ENCODE data around the gene KRTAP5-10.
"Not testable (repeated sequence)": the region's sequence is repeated elsewhere in the genome, so short reads cannot be mapped to it uniquely, and the experiment has no call there.

The KRTAP5-10 gene

GRCh38 chr11:71554996-71555395, 10.4 kb upstream of the KRTAP5-10 start:
- in situ Hi-C loops (cut with MboI; ENCODE audit: low sequenced_read_pairs) = no loop called here
- DNase-seq (ENCODE audit: low spot score in 2 of 2) = no peak
- Histone ChIP-seq H3K27me3 (ENCODE audit: low read depth) (no peaks in the 10 kb centered on the region), H3K36me3 (replicated peaks) (no peaks in the 10 kb centered on the region), H3K9me3 (no peaks in the 10 kb centered on the region), H3K4me1 (no peaks in the 10 kb centered on the region), H3K4me3 (no peak overlapping the region)

- Histone ChIP-seq H3K27me3 (ENCODE audit: low read depth) (no peaks in the 10 kb centered on the region), H3K4me1 (no peaks in the 10 kb centered on the region), H3K9me3 (no peaks in the 10 kb centered on the region), H3K36me3 (replicated peaks) (no peaks in the 10 kb centered on the region), H3K4me3 (no peak overlapping the region)
- no peak for DNase-seq (ENCODE audit: low spot score in 2 of 2)
- in situ Hi-C loops (cut with MboI; ENCODE audit: low sequenced_read_pairs) = no loop called here
Measured at GRCh38 chr11:71555508-71555907, 9.9 kb upstream of the KRTAP5-10 start.

- Histone ChIP-seq H3K27me3 (ENCODE audit: low read depth) (no peaks in the 10 kb centered on the region), H3K36me3 (replicated peaks) (no peaks in the 10 kb centered on the region), H3K9me3 (no peaks in the 10 kb centered on the region), H3K4me1 (no peaks in the 10 kb centered on the region), H3K4me3 (no peak overlapping the region)
- DNase-seq (ENCODE audit: low spot score in 2 of 2) = no peak
- in situ Hi-C loops (cut with MboI; ENCODE audit: low sequenced_read_pairs) = no loop called here
Measured at GRCh38 chr11:71556018-71556417, 9.3 kb upstream of the KRTAP5-10 start.

- Histone ChIP-seq H3K36me3 (replicated peaks) (no peaks in the 10 kb centered on the region), H3K9me3 (no peaks in the 10 kb centered on the region; the same call in 1 of the 2 replicates), H3K4me3 (no peak overlapping the region), H3K4me1 (no peaks in the 10 kb centered on the region), H3K27me3 (ENCODE audit: low read depth) (peaks cover 7% of the 10 kb centered on the region; the same call in 1 of the 2 replicates)
- in situ Hi-C loops (cut with MboI; ENCODE audit: low sequenced_read_pairs) = no loop called here
- no peak for DNase-seq (ENCODE audit: low spot score in 2 of 2)
Measured at GRCh38 chr11:71557257-71557656, 8.1 kb upstream of the KRTAP5-10 start.

- no peaks in the 10 kb centered on the region for H3K4me1 ChIP-seq
- no peak overlapping the region for H3K4me3 ChIP-seq
- H3K36me3 ChIP-seq (replicated peaks) = no peaks in the 10 kb centered on the region
- peaks cover 23% of the 10 kb centered on the region for H3K27me3 ChIP-seq (ENCODE audit: low read depth)
- no peak for DNase-seq (ENCODE audit: low spot score in 2 of 2)
- in situ Hi-C loops (cut with MboI; ENCODE audit: low sequenced_read_pairs) = no loop called here
- no peaks in the 10 kb centered on the region; the same call in 1 of the 2 replicates for H3K9me3 ChIP-seq
Measured at GRCh38 chr11:71558996-71559395, 6.4 kb upstream of the KRTAP5-10 start.

- no peaks in the 10 kb centered on the region for H3K4me1 ChIP-seq
- H3K4me3 ChIP-seq = no peak overlapping the region
- no peak for DNase-seq (ENCODE audit: low spot score in 2 of 2)
- H3K9me3 ChIP-seq = no peaks in the 10 kb centered on the region; the same call in 1 of the 2 replicates
- in situ Hi-C loops (cut with MboI; ENCODE audit: low sequenced_read_pairs) = no loop called here
- H3K36me3 ChIP-seq (replicated peaks) = no peaks in the 10 kb centered on the region
- H3K27me3 ChIP-seq (ENCODE audit: low read depth) = peaks cover 24% of the 10 kb centered on the region
Measured at GRCh38 chr11:71562120-71562519, 3.2 kb upstream of the KRTAP5-10 start.

- in situ Hi-C loops (cut with MboI; ENCODE audit: low sequenced_read_pairs) = no loop called here
- H3K4me3 ChIP-seq = no peak overlapping the region
- peaks cover 24% of the 10 kb centered on the region for H3K27me3 ChIP-seq (ENCODE audit: low read depth)
- H3K9me3 ChIP-seq = no peaks in the 10 kb centered on the region; the same call in 1 of the 2 replicates
- H3K36me3 ChIP-seq (replicated peaks) = no peaks in the 10 kb centered on the region
- peak; percentile 16 to 42 for DNase-seq (ENCODE audit: low spot score in 2 of 2)
- H3K4me1 ChIP-seq = no peaks in the 10 kb centered on the region
Measured at GRCh38 chr11:71563406-71563805, 2.0 kb upstream of the KRTAP5-10 start.

- in situ Hi-C loops (cut with MboI; ENCODE audit: low sequenced_read_pairs) = no loop called here
- Histone ChIP-seq H3K36me3 (replicated peaks) (no peaks in the 10 kb centered on the region), H3K9me3 (no peaks in the 10 kb centered on the region; the same call in 1 of the 2 replicates), H3K27me3 (ENCODE audit: low read depth) (peaks cover 24% of the 10 kb centered on the region), H3K4me3 (no peak overlapping the region), H3K4me1 (no peaks in the 10 kb centered on the region)
- no peak for DNase-seq (ENCODE audit: low spot score in 2 of 2)
Measured at GRCh38 chr11:71564430-71564829, 933 bp upstream of the KRTAP5-10 start.

- DNase-seq (ENCODE audit: low spot score in 2 of 2) = no peak
- no peaks in the 10 kb centered on the region for H3K4me1 ChIP-seq
- no peaks in the 10 kb centered on the region for H3K36me3 ChIP-seq (replicated peaks)
- H3K9me3 ChIP-seq = no peaks in the 10 kb centered on the region; the same call in 1 of the 2 replicates
- H3K27me3 ChIP-seq (ENCODE audit: low read depth) = peaks cover 24% of the 10 kb centered on the region
- in situ Hi-C loops (cut with MboI; ENCODE audit: low sequenced_read_pairs) = no loop called here
- no peak overlapping the region for H3K4me3 ChIP-seq
Measured at GRCh38 chr11:71566081-71566620, 788 bp downstream of the KRTAP5-10 start.

GRCh38 chr11:71566626-71567599, 1.6 kb downstream of the KRTAP5-10 start:
- in situ Hi-C loops (cut with MboI; ENCODE audit: low sequenced_read_pairs); H3K36me3 ChIP-seq (replicated peaks); DNase-seq (ENCODE audit: low spot score in 2 of 2); H3K9me3 ChIP-seq; H3K4me3 ChIP-seq; H3K4me1 ChIP-seq: not testable (repeated sequence)
- H3K27me3 ChIP-seq (ENCODE audit: low read depth) = peaks cover 20% of the 10 kb centered on the region

- H3K36me3 ChIP-seq (replicated peaks); H3K4me1 ChIP-seq; H3K9me3 ChIP-seq; H3K4me3 ChIP-seq; in situ Hi-C loops (cut with MboI; ENCODE audit: low sequenced_read_pairs); DNase-seq (ENCODE audit: low spot score in 2 of 2): not testable (repeated sequence)
- peaks cover 14% of the 10 kb centered on the region for H3K27me3 ChIP-seq (ENCODE audit: low read depth)
Measured at GRCh38 chr11:71567633-71568032, 2.3 kb downstream of the KRTAP5-10 start.

- Histone ChIP-seq H3K4me1 (no peaks in the 10 kb centered on the region), H3K4me3 (no peak overlapping the region), H3K36me3 (replicated peaks) (no peaks in the 10 kb centered on the region), H3K9me3 (no peaks in the 10 kb centered on the region), H3K27me3 (ENCODE audit: low read depth) (peaks cover 2% of the 10 kb centered on the region)
- no peak for DNase-seq (ENCODE audit: low spot score in 2 of 2)
- in situ Hi-C loops (cut with MboI; ENCODE audit: low sequenced_read_pairs) = no loop called here
Measured at GRCh38 chr11:71568704-71569349, 3.5 kb downstream of the KRTAP5-10 start.

GRCh38 chr11:71571101-71571850, 5.9 kb downstream of the KRTAP5-10 start:
- H3K36me3 ChIP-seq (replicated peaks); H3K9me3 ChIP-seq; DNase-seq (ENCODE audit: low spot score in 2 of 2); H3K27me3 ChIP-seq (ENCODE audit: low read depth); H3K4me3 ChIP-seq; in situ Hi-C loops (cut with MboI; ENCODE audit: low sequenced_read_pairs); H3K4me1 ChIP-seq: not testable (repeated sequence)
